ENCODE results near the gene RAB36. TPM values are rescaled to one million over a fixed set of nuclear protein-coding genes. Genes with fewer than 3 reads are reported as not detected.

The RAB36 gene
- total RNA-seq, 1 donor from 2014 or later, result 1.7 TPM

GRCh38 chr22:23138584-23139435 lies 6.5 kb upstream of the RAB36 start:
- peak overlapping the region; percentile 68 for H3K4me3 Mint-ChIP-seq
- no peak for TF ChIP-seq CTCF (IDR thresholded peaks at IDR 0.05)
- H3K9me3 Mint-ChIP-seq, result no peaks in the 10 kb centered on the region
- ChIA-PET CTCF (interaction anchor here (0.7 to 3.0 kb wide), 8 partner anchors 10 to 393 kb away, joined by 3 to 19 read pairs (median 5); no protein-coding TSS in a partner anchor), POLR2A (interaction anchor here (0.5 to 1.0 kb wide), 6 partner anchors 8 to 184 kb away, joined by 3 to 6 read pairs (median 3); partner anchors contain the start of gene GNAZ)
- no peaks in the 10 kb centered on the region for H3K36me3 Mint-ChIP-seq (ENCODE audit: low read depth)
- no peak for ATAC-seq (ENCODE audit: low read depth)
- no peaks in the 10 kb centered on the region for H3K27me3 Mint-ChIP-seq
- peaks cover 67% of the 10 kb centered on the region for H3K4me1 Mint-ChIP-seq
- intact Hi-C loops (cut with micrococcal nuclease), result loop anchor here (2.0 kb wide), 1 partner anchor 418 kb away; no protein-coding TSS in a partner anchor
- no peak for DNase-seq
- H3K27ac Mint-ChIP-seq, result peak overlapping the region; percentile 94

DNA sequence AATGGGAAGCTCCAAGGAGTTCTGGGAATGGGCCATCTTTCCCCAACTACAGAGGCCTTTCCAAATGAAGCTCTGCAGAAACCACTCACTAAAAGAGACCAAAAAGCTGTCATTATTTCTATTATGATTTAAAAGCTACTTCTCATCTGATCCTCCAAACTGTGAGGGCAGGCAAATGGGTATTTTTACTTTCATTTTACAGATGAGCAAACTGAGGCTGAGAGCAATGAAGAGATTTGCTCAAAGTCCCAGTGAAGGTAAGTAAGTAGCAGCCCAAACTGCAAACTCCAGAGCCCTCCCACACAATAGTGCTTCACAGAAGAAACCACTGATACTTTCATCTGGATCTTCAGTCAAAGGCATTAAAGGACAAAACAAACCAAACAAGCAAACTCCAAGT lies 4.9 kb upstream of the RAB36 start:
- ATAC-seq (ENCODE audit: low read depth) (no peak), DNase-seq (no peak)
- CTCF ChIA-PET, result interaction anchor here (1.4 to 2.5 kb wide), 2 partner anchors 12 to 181 kb away, joined by 4 to 6 read pairs; no protein-coding TSS in a partner anchor
- H3K4me3 Mint-ChIP-seq, result no peak overlapping the region
- POLR2A ChIA-PET, result interaction anchor here (0.5 to 1.3 kb wide), 6 partner anchors 51 to 625 kb away, joined by 3 to 7 read pairs (median 5); no protein-coding TSS in a partner anchor
- no peaks in the 10 kb centered on the region for H3K36me3 Mint-ChIP-seq (ENCODE audit: low read depth)
- no peak overlapping the region for H3K27ac Mint-ChIP-seq
- no peak for TF ChIP-seq CTCF (IDR thresholded peaks at IDR 0.05)
- peaks cover 82% of the 10 kb centered on the region for H3K4me1 Mint-ChIP-seq
- intact Hi-C loops (cut with micrococcal nuclease), result loop anchor here (2.0 to 10.0 kb wide), 3 partner anchors 694 to 1292 kb away; partner anchors contain the start of gene DERL3
- no peaks in the 10 kb centered on the region for H3K27me3 Mint-ChIP-seq
- no peaks in the 10 kb centered on the region for H3K9me3 Mint-ChIP-seq

DNA sequence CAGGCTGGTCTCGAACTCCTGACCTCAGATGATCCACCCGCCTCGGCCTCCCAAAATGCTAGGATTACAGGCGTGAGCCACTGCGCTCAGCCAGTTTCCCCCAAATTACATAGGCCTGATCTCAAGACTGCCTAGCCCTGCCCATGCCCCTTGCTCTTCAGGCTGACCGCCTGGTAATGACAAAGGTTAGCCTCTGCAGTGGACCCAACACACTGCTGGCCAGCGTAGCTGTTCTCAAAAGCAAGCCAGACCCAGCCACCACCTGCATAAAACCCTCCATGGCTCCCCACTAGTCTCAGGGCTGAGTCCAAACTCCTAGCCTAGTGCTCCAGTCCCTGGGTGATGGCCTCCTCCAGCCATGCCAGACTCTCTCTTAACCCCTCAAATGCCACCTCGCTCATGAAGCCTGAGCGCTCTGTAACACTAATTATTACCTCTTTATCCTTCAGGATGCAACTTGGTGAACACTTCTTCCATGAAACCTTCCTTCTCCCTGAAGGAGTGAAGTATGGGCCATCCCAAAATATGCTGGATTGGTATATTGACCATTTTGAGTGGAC lies 2.7 kb upstream of the RAB36 start:
- no peaks in the 10 kb centered on the region for H3K36me3 Mint-ChIP-seq (ENCODE audit: low read depth)
- no peak for ATAC-seq (ENCODE audit: low read depth)
- ChIA-PET POLR2A (interaction anchor here (0.7 to 1.4 kb wide), 3 partner anchors 8 to 139 kb away, joined by 3 to 6 read pairs (median 3); no protein-coding TSS in a partner anchor), CTCF (interaction anchor here (2.5 kb wide), 1 partner anchor 14 kb away, joined by 6 read pairs; no protein-coding TSS in a partner anchor)
- H3K4me1 Mint-ChIP-seq, result peaks cover 71% of the 10 kb centered on the region
- no peak for TF ChIP-seq CTCF (IDR thresholded peaks at IDR 0.05)
- peak overlapping the region; percentile 87 for H3K27ac Mint-ChIP-seq
- H3K27me3 Mint-ChIP-seq, result no peaks in the 10 kb centered on the region
- H3K4me3 Mint-ChIP-seq, result peak overlapping the region; percentile 72
- intact Hi-C loops (cut with micrococcal nuclease), result loop anchor here (2.0 to 10.0 kb wide), 4 partner anchors 76 to 1290 kb away; partner anchors contain the start of gene DERL3
- no peaks in the 10 kb centered on the region for H3K9me3 Mint-ChIP-seq
- DNase-seq, result no peak

GRCh38 chr22:23143119-23143518 lies 2.2 kb upstream of the RAB36 start:
- DNase-seq (no peak), ATAC-seq (ENCODE audit: low read depth) (no peak)
- intact Hi-C loops (cut with micrococcal nuclease), result loop anchor here (2.0 to 10.0 kb wide), 4 partner anchors 76 to 1289 kb away; partner anchors contain the start of gene DERL3
- Mint-ChIP-seq H3K27ac (no peak overlapping the region), H3K4me3 (no peak overlapping the region), H3K4me1 (peaks cover 66% of the 10 kb centered on the region), H3K27me3 (no peaks in the 10 kb centered on the region), H3K9me3 (no peaks in the 10 kb centered on the region), H3K36me3 (ENCODE audit: low read depth) (no peaks in the 10 kb centered on the region)
- CTCF ChIA-PET, result no interaction called here
- POLR2A ChIA-PET, result interaction anchor here (0.6 kb wide), 1 partner anchor 8 kb away, joined by 3 read pairs; no protein-coding TSS in a partner anchor
- no peak for TF ChIP-seq CTCF (IDR thresholded peaks at IDR 0.05)
